GF-D8 (cell line): Measurements from ENCODE around the gene APOBEC3C.
"Not testable (repeated sequence)": the region's sequence is repeated elsewhere in the genome, so short reads cannot be mapped to it uniquely, and the experiment has no call there.

Experiments
- DNase-seq: peaks from one replicate; lab custom pipeline; 2025; lab: John Stamatoyannopoulos, UW

The APOBEC3C gene

GRCh38 chr22:39020021-39020651, 6.1 kb downstream of the APOBEC3C start:
- not testable (repeated sequence) for DNase-seq

DNA sequence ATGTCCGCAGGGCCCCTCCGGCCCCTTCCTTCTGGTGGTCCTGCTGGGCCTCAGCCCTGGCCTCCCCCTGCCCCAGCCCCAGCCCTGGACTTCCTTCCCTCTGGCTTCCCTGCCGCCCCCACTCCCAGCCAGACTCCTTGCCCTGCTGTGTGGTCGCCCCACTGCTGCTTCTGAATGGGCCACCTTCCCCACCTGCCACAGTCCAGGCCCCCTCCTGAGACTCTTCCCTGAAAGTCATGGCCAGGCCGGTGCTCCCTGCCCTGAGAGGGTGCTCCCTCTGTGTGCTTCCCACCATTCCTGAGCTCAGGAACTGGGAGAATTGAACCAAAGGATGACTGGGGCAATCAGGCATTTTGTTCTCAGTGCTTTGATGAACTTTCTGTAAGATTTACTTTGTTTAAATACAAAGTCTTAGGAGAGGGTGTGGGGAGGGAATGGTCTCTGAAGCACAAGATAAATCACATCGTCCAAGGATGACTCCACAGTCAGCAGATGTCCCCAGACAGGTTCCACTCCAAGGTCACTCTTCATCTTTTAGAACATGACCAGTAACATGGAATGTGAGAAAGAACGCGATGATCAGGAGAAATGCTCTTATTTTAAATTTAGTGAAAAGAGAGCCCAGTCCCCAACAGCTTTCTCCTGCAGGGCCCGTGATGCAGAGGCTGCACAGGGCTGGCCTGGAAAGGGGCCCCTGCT, 7.6 kb downstream of the APOBEC3C start:
- no peak for DNase-seq

GRCh38 chr22:39024519-39025308, 10.7 kb downstream of the APOBEC3C start:
- DNase-seq: no peak

DNA sequence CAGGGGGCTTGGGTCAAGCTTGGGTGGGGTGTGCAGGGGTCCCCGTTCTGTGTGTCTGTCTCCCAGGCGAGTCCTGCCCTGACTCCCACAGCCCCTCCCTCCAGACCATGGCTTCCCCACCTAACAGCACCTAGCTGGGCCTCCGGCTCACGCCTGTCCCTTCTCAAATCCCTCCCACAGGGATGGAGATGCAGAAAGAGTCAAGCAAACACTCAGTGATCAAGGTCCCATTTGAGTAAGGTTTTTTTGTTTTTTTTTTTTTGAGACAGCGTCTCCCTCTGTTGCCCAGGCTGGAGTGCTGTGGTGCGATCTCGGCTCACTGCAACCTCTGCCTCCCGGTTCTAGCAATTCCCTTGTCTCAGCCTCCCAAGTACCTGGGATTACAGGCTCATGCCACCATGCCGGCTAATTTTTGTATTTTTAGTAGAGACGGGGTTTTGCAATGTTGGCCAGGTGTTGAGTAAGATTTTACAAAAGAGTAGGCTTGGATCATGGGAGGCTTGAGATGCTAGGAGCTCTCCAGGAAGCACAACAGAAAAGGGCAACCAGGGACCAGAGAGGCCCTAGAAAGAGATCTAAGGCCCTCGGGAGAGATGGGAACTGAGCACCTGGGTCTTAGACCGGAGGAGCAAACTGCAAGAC, 12.6 kb downstream of the APOBEC3C start:
- DNase-seq: no peak

DNA sequence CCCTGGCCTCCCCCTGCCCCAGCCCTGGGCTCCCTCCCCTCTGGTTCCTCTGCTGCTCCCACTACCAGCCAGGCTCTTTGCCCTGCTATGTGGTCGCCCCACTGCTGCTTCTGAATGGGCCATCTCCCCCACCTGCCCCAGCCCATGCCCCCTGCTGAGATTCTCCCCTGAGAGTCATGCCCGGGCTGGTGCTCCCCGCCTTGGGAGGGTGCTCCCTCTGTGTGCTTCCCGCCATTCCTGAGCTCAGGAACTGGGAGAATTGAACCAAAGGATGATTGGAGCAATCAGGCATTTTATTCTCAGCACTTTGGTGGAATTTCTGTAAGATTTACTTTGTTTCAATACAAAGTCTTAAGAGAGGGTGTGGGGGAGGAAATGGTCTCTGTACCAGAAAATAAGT, 13.7 kb downstream of the APOBEC3C start:
- no peak for DNase-seq

DNA sequence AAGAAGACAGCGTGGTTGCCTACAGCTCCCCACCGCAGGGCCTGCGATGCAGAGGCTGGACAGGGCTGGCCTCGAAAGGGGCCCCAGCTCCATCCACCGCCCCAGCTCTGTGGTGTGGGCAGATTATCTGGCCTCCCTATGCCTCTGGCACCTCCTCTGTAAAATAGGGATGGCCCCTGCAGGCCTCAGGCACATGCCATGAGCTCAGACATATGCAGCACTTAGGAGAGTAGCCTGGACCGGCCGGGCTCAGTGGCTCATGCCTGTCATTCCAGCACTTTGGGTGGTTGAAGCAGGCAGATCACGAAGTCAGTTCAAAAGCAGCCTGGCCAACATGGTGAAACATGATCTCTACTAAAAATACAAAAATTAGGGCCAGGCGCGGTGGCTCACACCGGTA, 14.2 kb downstream of the APOBEC3C start:
- no peak for DNase-seq

DNA sequence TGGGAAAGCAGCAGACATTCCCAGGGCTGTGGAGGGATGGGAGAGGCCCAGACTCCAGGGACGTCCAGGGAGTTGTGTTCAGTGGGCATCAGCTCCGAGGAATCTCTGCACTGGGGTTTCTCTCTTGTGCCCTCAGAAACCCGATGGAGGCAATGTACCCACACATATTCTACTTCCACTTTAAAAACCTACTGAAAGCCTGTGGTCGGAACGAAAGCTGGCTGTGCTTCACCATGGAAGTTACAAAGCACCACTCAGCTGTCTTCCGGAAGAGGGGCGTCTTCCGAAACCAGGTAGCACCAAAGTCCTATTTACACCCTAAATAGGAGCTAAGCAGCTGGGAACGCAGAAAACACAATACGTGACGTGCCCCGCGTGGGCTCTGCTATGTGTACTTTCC, 15.2 kb downstream of the APOBEC3C start:
- no peak for DNase-seq

GRCh38 chr22:39030705-39031104, 16.6 kb downstream of the APOBEC3C start:
- no peak for DNase-seq

- DNase-seq: not testable (repeated sequence)
These were observed 17.6 kb downstream of the APOBEC3C start for GRCh38 chr22:39031434-39032295.

GRCh38 chr22:39037071-39037470, 23.0 kb downstream of the APOBEC3C start:
- not testable (repeated sequence) for DNase-seq

DNA sequence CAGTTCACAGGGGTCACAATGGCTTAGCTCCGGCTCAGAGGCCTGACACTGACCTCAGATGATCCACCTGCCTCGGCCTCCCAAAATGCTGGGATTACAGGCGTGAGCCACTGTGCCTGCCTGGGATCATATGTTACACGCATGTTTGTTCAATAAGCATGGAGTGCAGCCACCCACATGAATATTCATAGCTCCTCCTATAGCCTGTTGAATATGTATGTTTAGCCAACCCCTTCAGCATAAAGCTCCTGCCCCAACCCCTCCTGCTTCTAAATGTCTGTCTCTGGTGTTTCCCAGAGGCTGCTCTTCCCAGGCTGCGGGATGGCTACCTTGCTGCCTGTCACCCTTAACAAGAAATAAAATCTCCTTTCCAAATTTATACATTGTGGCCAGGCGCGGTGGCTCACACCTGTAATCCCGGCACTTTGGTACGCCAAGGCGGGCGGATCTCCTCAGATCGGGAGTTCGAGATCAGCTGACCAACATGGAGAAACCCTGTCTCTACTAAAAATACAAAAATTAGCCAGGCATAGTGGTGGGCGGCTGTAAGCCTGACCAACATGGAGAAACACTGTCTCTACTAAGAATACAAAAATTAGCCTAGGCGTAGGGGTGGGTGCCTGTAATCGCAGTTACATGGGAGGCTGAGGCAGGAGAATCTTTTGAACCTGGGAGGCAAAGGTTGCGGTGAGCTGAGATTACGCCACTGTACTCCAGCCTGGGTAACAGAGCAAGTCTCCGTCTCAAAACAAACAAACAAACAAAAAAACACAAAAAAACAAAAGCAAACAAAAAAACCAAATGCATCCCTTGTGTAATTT, 25.5 kb downstream of the APOBEC3C start:
- DNase-seq: no peak

DNA sequence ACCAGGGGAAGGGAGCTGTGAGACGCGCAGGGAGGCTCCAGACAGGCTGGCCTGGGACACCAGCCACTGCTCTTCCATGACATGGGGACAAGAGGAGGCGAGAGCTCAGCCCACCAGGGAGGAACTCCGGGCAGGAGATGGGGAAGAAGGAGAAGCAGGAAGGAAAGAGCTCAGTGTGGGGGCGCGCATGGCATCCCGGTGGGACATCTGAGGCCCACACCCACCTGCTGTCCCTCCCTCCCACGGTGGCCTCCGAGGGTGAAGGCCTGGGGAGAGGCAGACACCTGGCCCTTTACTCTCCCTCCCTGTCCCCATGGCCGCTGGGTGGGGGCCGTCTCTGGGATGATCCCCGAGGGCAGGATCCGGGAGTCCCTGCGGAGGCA, 26.1 kb downstream of the APOBEC3C start:
- not testable (repeated sequence) for DNase-seq

DNA sequence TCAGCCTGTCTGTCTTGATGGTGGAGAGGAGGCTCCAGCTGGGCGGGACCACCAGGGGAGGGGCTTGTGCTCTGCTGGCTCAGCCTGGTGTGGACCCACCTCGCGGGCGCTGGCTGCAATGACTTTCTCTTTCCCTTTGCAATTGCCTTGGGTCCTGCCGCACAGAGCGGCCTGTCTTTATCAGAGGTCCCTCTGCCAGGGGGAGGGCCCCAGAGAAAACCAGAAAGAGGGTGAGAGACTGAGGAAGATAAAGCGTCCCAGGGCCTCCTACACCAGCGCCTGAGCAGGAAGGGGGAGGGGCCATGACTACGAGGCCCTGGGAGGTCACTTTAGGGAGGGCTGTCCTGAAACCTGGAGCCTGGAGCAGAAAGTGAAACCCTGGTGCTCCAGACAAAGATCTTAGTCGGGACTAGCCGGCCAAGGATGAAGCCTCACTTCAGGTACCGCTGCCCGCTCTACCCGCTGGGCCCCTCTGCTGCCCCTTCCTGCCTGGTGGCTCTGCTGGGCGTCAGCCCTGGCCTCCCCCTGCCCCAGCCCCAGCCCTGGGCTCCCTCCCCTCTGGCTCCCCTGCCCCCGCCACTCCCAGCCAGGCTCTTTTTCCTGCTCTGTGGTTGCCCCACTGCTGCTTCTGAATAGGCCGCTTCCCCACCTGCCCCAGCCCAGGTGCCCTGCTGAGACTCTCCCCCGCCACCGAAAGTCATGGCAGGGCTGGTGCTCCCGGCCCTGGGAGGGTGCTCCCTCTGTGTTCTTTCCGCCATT, 26.7 kb downstream of the APOBEC3C start, which contains the start of gene APOBEC3F:
APOBEC3F (plus strand) TSS at position 327 of the 759 bp plus-strand sequence; CDS start at position 424, 97 bp downstream.
- not testable (repeated sequence) for DNase-seq

GRCh38 chr22:39041908-39042307, 27.9 kb downstream of the APOBEC3C start:
- no peak for DNase-seq

GRCh38 chr22:39043063-39043462, 29.0 kb downstream of the APOBEC3C start:
- not testable (repeated sequence) for DNase-seq

DNA sequence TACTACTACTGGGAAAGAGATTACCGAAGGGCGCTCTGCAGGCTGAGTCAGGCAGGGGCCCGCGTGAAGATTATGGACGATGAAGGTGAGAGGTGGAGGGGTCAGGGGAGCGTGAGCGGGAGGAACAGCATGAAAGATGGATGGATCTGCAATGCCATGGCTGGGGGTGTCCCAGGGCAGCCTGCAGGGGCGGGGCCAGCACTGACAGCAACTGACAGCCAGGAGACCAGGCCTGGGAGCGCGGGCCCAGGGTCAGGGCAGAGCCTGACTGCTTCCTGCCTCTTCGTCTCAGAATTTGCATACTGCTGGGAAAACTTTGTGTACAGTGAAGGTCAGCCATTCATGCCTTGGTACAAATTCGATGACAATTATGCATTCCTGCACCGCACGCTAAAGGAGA, 31.1 kb downstream of the APOBEC3C start:
- DNase-seq: not testable (repeated sequence)

DNA sequence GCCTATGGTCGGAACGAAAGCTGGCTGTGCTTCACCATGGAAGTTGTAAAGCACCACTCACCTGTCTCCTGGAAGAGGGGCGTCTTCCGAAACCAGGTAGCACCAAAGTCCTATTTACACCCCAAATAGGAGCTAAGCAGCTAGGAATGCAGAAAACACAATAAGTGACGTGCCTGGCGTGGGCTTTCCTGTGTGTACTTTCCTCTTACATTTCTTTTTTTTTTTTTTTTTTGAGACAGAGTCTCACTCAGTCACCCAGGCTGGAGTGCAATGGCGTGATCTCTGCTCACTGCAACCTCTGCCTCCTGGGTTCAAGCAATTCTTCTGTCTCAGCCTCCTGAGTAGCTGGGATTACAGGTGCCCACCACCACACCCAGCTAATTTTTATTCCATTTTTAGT, 35.4 kb downstream of the APOBEC3C start:
- not testable (repeated sequence) for DNase-seq

GRCh38 chr22:39051844-39052495, 37.9 kb downstream of the APOBEC3C start:
- not testable (repeated sequence) for DNase-seq

DNA sequence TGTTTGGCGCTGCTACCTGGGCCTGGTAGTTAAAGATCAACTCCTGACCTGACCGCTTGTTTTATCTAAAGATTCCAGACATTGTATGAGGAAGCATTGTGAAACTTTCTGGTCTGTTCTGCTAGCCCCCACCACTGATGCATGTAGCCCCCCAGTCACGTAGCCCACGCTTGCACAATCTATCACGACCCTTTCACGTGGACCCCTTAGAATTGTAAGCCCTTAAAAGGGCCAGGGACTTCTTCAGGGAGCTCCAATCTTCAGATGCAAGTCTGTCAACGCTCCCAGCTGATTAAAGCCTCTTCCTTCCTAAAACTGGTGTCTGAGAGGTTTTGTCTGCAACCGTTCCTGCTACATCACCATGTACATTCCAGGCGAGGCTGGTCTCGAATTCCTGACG, 41.6 kb downstream of the APOBEC3C start:
- DNase-seq: no peak
